K562 treated with DMSO at 1 percent for 24 hours (cell line): ENCODE measurements around the gene TNN. TPM values are rescaled to one million over a fixed set of nuclear protein-coding genes. Genes with fewer than 3 reads are reported as not detected.

Source experiments
- total RNA-seq: library from RNA; unstranded; fragments of 300-600 nt; gene quantifications from 2 replicates; pipeline ENCODE4 v1.2.3, GENCODE V29; 2022; ENCODE audit warnings: low read depth; ENCODE audit not compliant: insufficient read depth

The TNN gene, protein sequence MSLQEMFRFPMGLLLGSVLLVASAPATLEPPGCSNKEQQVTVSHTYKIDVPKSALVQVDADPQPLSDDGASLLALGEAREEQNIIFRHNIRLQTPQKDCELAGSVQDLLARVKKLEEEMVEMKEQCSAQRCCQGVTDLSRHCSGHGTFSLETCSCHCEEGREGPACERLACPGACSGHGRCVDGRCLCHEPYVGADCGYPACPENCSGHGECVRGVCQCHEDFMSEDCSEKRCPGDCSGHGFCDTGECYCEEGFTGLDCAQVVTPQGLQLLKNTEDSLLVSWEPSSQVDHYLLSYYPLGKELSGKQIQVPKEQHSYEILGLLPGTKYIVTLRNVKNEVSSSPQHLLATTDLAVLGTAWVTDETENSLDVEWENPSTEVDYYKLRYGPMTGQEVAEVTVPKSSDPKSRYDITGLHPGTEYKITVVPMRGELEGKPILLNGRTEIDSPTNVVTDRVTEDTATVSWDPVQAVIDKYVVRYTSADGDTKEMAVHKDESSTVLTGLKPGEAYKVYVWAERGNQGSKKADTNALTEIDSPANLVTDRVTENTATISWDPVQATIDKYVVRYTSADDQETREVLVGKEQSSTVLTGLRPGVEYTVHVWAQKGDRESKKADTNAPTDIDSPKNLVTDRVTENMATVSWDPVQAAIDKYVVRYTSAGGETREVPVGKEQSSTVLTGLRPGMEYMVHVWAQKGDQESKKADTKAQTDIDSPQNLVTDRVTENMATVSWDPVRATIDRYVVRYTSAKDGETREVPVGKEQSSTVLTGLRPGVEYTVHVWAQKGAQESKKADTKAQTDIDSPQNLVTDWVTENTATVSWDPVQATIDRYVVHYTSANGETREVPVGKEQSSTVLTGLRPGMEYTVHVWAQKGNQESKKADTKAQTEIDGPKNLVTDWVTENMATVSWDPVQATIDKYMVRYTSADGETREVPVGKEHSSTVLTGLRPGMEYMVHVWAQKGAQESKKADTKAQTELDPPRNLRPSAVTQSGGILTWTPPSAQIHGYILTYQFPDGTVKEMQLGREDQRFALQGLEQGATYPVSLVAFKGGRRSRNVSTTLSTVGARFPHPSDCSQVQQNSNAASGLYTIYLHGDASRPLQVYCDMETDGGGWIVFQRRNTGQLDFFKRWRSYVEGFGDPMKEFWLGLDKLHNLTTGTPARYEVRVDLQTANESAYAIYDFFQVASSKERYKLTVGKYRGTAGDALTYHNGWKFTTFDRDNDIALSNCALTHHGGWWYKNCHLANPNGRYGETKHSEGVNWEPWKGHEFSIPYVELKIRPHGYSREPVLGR (N-terminal part only)
- total RNA-seq, result not detected in 2 replicates

DNA sequence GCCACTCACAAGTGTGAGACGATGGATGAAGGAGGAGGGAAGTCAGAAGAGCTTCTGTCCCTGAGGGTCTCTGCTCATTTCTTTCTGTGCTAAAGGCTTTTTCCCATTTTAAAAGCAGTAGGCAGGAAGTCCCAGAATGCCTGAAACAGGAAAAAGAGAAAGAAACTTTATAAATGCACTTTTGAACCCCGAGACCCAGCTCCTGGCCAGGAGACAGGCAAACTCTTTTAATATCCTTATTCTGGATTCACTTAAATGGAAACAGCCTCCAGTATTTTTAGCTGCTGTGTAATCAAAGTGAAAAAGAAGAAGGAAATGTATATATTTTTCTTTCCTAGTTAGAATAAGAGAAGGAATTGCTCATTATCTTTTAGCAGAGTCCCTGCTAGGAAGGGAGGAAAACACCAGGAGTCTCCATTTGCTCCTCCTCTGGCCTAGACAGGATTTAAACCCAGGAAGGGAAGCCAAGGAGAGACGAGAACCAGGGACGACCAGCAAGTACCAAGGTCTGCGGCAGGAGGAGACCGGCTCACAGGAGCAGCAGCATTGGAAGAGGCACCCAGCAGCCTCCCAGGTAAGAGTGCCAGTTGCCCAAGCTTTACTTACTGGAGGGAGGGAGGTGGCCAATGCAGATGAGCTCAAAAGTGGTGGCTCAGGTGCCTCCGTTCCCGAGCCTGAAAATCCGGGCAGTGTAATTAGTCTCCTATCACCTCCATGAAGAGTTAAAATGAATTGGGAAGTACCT lies at the start of gene TNN:
Gene TNN, plus strand, starts transcription at position 472 of the 745 bp plus-strand sequence. CDS start 9,586 bp downstream, outside the sequence.

DNA sequence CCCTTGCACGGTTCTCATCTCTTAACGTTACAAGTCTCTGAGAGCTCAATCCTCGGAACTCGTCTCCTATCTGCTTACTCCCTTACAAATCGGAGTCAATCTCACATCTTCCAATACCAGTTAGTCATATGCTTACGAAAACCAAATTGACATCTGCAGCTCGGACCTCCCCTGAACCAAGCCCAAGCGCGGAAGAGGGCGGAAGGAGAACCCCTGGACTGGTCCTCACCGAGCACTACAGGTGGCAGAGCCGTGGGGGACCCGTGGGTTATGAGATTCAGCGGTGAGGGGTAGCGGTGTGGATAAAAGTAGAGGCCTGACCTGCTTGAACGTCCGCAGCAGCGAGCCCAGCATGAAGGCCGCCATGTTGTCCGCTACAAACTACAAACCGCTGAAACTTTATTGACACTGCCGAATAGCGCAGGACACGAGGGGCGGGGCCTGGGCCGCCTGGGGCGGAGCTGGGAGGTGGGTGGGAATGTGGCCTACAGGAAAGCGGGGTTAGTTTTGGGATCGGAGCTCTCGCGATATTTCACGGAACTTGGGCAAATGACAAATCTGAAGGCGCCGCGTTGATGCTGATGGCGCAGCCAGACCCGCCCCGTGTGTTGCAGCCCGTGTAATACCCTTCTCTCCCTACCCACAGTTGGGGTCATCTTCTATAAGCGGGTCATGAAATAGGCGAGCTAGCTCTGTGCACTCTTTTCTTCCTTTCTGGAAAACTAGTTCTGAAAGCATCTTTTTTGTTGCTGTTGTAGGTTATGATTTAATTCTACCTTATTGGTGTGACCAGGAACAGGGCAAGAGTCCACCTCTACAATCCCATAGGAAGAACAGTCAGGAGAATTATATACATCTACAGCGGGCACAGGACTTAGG lies 44.4 kb upstream of the TNN start, which contains the start of gene MRPS14:
Gene MRPS14, minus strand, starts transcription at position 383 of the 879 bp plus-strand sequence. Its CDS starts 17 bp downstream, at position 366.

DNA sequence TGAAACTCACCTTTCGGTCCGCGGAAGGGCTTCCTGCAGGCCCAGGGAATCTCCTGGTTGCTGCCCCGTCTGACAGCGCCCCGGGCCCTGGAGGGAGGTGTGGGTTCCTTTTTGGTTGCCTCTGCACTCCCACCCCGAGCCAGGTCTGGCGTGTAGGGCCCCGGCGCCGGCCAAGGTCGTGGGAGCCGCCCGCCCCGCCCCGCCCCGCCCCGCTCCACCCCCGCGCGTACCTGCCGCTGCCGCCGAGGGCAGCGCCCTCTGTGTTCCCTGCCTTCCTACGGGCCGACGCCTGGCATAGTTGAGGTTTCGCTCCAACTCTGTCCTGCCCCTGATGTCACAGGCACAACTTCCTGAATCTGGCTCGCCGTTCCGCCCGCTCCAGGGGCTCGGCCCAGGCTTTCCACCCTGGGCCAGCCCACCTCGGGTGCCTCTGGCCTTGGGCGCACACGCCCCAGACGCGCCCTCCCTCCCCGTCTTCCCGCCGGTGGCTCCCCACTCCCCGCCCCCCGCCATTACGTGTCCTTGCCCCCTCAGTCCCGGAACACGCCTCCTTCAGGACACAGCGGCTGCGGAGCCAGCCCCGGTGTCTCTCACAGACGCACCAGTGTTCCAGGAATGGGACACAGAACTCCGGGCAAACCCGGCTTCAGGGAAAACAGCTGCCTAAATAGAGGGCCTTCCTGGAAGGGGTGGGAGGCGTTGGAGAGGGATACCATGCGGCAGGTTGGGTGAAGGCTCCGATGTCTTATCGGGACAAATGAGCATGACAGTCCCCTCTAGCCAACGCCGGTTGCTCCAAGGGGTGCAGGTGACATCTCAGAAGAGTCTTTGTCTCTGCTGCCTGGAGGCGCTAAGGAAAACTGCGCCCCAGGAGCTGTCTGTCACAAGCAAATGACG lies 125.2 kb downstream of the TNN start, which contains the start of gene KIAA0040:
Gene KIAA0040, minus strand, starts transcription at position 147 of the 897 bp plus-strand sequence. CDS start 31,763 bp downstream, outside the sequence.

Other genes starting within 250 kb of the TNN start
- gene CACYBP, start 67.9 kb upstream of the TNN start, total RNA-seq, result 162 and 202 TPM in 2 replicates
- 15.7 and 17.0 TPM in 2 replicates for gene MRPS14, start 44.4 kb upstream of the TNN start, total RNA-seq
- gene KIAA0040, start 124.9 kb downstream of the TNN start, total RNA-seq, result 27.6 and 38.3 TPM in 2 replicates